OCI-LY7 (cell line): ENCODE measurements around the gene NFIA. TPM values are rescaled to one million over a fixed set of nuclear protein-coding genes. Genes with fewer than 3 reads are reported as not detected.

Experiments used
- BruUV-seq: library from RNA; stranded (reverse); fragments of 400-500 nt; replicated peaks from 2 replicates; lab custom pipeline; 2021; lab: Mats Ljungman, UMichigan
- CTCF ChIA-PET: fragments of 300-600 bp; sonication (Branson Sonifier 250); formaldehyde crosslinking; loops from one replicate; lab custom pipeline; 2022; ENCODE audit warnings: antibody characterized with exemption; ENCODE audit not compliant: unreplicated experiment; lab: Charles Lee
- POLR2A ChIA-PET: fragments of 300-600 bp; sonication (Branson Sonifier 250); formaldehyde crosslinking; loops from one replicate; lab custom pipeline; 2022; ENCODE audit warnings: antibody characterized with exemption; lab: Charles Lee
- DNase-seq: peaks from one replicate; pipeline ENCODE4 v3.0.0-alpha.2; 2015; ENCODE audit warnings: low spot score
- H2AFZ ChIP-seq: fragments of 200-600 bp; sonication (generic), shearing (Covaris generic); 2 replicates; pipeline ENCODE4 v1.6.1; 2014; ENCODE audit warnings: mild to moderate bottlenecking, antibody characterized with exemption, low read length, moderate library complexity
- H3K27ac ChIP-seq: fragments of 200-600 bp; sonication (generic); 2 replicates; pipeline ENCODE4 v1.5.1; 2014; ENCODE audit warnings: mixed run types, low read depth, mild to moderate bottlenecking, moderate library complexity, low read length, inconsistent platforms; ENCODE audit not compliant: poor library complexity, severe bottlenecking
- H3K36me3 ChIP-seq: fragments of 200-600 bp; sonication (generic); 2 replicates; pipeline ENCODE4 v1.6.1; 2014; ENCODE audit warnings: mild to moderate bottlenecking, antibody characterized with exemption, low read length, moderate library complexity, mixed read lengths; ENCODE audit not compliant: insufficient read depth
- H3K4me1 ChIP-seq: fragments of 200-600 bp; sonication (generic); 2 replicates; pipeline ENCODE4 v1.5.1; 2014; ENCODE audit warnings: mild to moderate bottlenecking, low read length; ENCODE audit not compliant: insufficient read depth, poor library complexity, severe bottlenecking
- H3K4me2 ChIP-seq: fragments of 200-600 bp; sonication (generic); 2 replicates; pipeline ENCODE4 v1.6.1; 2014; ENCODE audit warnings: mild to moderate bottlenecking, low read length
- H3K4me3 ChIP-seq: fragments of 200-600 bp; sonication (generic); 2 replicates; pipeline ENCODE4 v1.5.1; 2014; ENCODE audit warnings: mild to moderate bottlenecking, low read depth, low read length; ENCODE audit not compliant: poor library complexity, severe bottlenecking
- H3K79me2 ChIP-seq: fragments of 200-600 bp; sonication (generic); 2 replicates; pipeline ENCODE4 v1.6.1; 2016; ENCODE audit warnings: low read depth, mild to moderate bottlenecking, low read length, moderate library complexity, mixed read lengths; ENCODE audit not compliant: insufficient read depth
- H3K9me2 ChIP-seq: fragments of 200-600 bp; sonication (generic); 2 replicates; pipeline ENCODE4 v1.6.1; 2016; ENCODE audit warnings: mild to moderate bottlenecking, low read length, mixed read lengths; ENCODE audit not compliant: insufficient read depth
- H3K9me3 ChIP-seq: fragments of 200-600 bp; sonication (generic); 2 replicates; pipeline ENCODE4 v1.6.1; 2014; ENCODE audit warnings: mild to moderate bottlenecking, mixed run types, low read length, mixed read lengths
- H4K20me1 ChIP-seq: fragments of 200-600 bp; sonication (generic); 2 replicates; pipeline ENCODE4 v1.6.1; 2014; ENCODE audit warnings: mild to moderate bottlenecking, antibody characterized with exemption, low read length, moderate library complexity, mixed read lengths; ENCODE audit not compliant: insufficient read depth
- CTCF ChIP-seq: fragments of 200-600 bp; sonication (generic); conservative IDR thresholded peaks from 2 replicates; pipeline ENCODE4 v1.5.1; 2014; ENCODE audit warnings: mild to moderate bottlenecking, antibody characterized with exemption, low read length, moderate library complexity, mixed read lengths
- EZH2phosphoT487 ChIP-seq: fragments of 200-600 bp; sonication (generic); IDR thresholded peaks from 2 replicates; pipeline ENCODE4 v1.6.1; 2018; ENCODE audit warnings: low read depth, borderline replicate concordance, mild to moderate bottlenecking, mixed run types, antibody characterized with exemption, low read length, moderate library complexity, mixed read lengths
- intact Hi-C: fragments of 100-400 bp; cut with micrococcal nuclease; formaldehyde crosslinking; loops from one replicate; pipeline ENCODE4 v1.10.0; 2022; ENCODE audit not compliant: unreplicated experiment
- total RNA-seq, 2 experiments: library from RNA; depleted of rRNA in 1 of 2; stranded (reverse); fragments of >200 nt in 1 of 2; shearing (Covaris generic) in 1 of 2; gene quantifications; 2 replicates each; pipeline ENCODE4 v1.2.3, GENCODE V29; 2014 to 2022

The NFIA gene
- total RNA-seq, 2 experiments from 2014 or later = 2.8 to 18.8 TPM

GRCh38 chr1:61102621-61103020 is 20.3 kb downstream of the NFIA start:
- Histone ChIP-seq H3K4me2 (no peak overlapping the region), H3K9me3 (no peaks in the 10 kb centered on the region), H3K36me3 (no peaks in the 10 kb centered on the region), H3K4me1 (no peaks in the 10 kb centered on the region), H2AFZ (no peak overlapping the region), H3K79me2 (no peaks in the 10 kb centered on the region), H4K20me1 (no peaks in the 10 kb centered on the region; the same call in 1 of the 2 replicates), H3K27ac (no peak overlapping the region), H3K9me2 (no peaks in the 10 kb centered on the region), H3K4me3 (no peak overlapping the region)
- no TSS peak for BruUV-seq
- intact Hi-C loops = no loop called here
- TF ChIP-seq EZH2phosphoT487 (no peak), CTCF (no peak)
- POLR2A ChIA-PET = interaction anchor here (0.6 kb wide), 1 partner anchor 25 kb away, joined by 4 read pairs; no protein-coding TSS in a partner anchor
- no peak for DNase-seq
- CTCF ChIA-PET = no interaction called here

- no peak for TF ChIP-seq CTCF
- Histone ChIP-seq H3K9me2 (no peaks in the 10 kb centered on the region), H3K36me3 (no peaks in the 10 kb centered on the region), H3K27ac (no peak overlapping the region), H3K4me1 (no peaks in the 10 kb centered on the region), H3K4me3 (no peak overlapping the region), H2AFZ (no peak overlapping the region), H3K79me2 (no peaks in the 10 kb centered on the region), H3K9me3 (no peaks in the 10 kb centered on the region), H4K20me1 (no peaks in the 10 kb centered on the region), H3K4me2 (no peak overlapping the region)
- no peak for DNase-seq
- BruUV-seq = no TSS peak
- POLR2A ChIA-PET = interaction anchor here (0.5 to 1.5 kb wide), 2 partner anchors 50 to 78 kb away, joined by 3 to 4 read pairs; no protein-coding TSS in a partner anchor
- CTCF ChIA-PET = no interaction called here
- intact Hi-C loops = no loop called here
Measured at GRCh38 chr1:61104220-61104671, 21.9 kb downstream of the NFIA start.

GRCh38 chr1:61107638-61108037 is 25.3 kb downstream of the NFIA start:
- no peaks in the 10 kb centered on the region for H3K9me3 ChIP-seq
- POLR2A ChIA-PET = no interaction called here
- no peaks in the 10 kb centered on the region for H3K9me2 ChIP-seq
- H2AFZ ChIP-seq = no peak overlapping the region
- no peaks in the 10 kb centered on the region for H3K79me2 ChIP-seq
- H3K4me1 ChIP-seq = no peaks in the 10 kb centered on the region
- intact Hi-C loops = no loop called here
- no TSS peak for BruUV-seq
- CTCF ChIA-PET = no interaction called here
- no peak overlapping the region for H3K27ac ChIP-seq
- no peak for TF ChIP-seq CTCF
- DNase-seq = no peak
- H3K36me3 ChIP-seq = no peaks in the 10 kb centered on the region
- no peak overlapping the region for H3K4me2 ChIP-seq
- no peak overlapping the region for H3K4me3 ChIP-seq
- no peaks in the 10 kb centered on the region for H4K20me1 ChIP-seq
